ENCODE results near the gene RBM4.
A peak's percentile ranks its signal among the peaks of the same experiment; 100 is the strongest.
"Not testable (repeated sequence)": the region's sequence is repeated elsewhere in the genome, so short reads cannot be mapped to it uniquely, and the experiment has no call there.

RBM4 gene, protein sequence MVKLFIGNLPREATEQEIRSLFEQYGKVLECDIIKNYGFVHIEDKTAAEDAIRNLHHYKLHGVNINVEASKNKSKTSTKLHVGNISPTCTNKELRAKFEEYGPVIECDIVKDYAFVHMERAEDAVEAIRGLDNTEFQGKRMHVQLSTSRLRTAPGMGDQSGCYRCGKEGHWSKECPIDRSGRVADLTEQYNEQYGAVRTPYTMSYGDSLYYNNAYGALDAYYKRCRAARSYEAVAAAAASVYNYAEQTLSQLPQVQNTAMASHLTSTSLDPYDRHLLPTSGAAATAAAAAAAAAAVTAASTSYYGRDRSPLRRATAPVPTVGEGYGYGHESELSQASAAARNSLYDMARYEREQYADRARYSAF

DNA sequence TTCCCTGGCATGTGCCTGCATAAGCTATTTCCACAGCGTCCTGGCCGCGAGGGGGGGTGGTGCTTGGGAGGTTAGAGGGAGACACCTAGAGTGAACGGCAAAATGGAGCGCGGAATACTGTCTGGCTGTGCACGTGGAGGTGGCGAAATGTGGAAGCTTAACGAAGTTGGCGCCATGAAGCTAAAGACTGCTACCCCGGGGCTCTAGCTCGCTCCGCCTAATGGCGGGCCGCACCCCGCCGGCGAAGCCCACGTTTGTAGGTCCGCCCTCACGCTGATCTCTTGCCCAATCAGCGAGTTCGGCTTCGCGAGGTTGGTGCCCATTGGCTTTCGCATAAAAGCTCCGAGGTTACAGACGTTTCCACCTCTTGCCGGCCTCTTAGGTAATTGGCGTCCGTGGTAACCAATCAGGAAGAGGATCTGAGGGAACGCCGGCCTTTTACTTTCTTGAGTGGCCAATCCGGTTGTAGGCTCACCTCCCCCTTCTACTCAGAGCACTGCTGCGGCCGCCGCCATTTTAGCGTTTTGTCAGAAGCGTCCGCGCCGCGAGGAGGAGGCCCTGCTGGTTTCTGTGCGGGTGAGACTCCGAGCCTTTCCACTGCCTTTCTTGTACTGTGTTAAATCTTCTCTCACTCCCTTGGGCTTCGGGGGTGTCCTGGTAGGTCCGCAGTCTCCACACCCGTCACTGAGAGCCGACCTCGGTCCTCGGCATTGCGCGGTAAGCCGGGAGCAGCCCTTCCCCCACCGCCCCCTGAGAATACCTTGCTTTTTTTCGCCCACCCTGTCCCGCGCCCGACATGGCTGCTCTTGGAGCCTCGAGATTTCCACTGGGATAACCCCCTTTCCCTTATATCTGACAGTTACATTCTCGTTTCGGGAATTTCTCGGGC lies at the start of gene RBM4:
Gene RBM4, plus strand, starts transcription at position 527 of the 889 bp plus-strand sequence. CDS start 1,009 bp downstream, outside the sequence.
- Histone ChIP-seq H3K27ac (ENCODE audit: low read depth, low read length) (peak within 1 kb of the TSS; percentile 74), H3F3A (ENCODE audit: control insufficient read depth, insufficient read depth) (peaks cover 51% of the 10 kb centered on the region), H3K4me3 (ENCODE audit: low read length) (peak within 1 kb of the TSS; percentile 98), H3K4me1 (ENCODE audit: control insufficient read depth, low read length) (peaks cover 55% of the 10 kb centered on the region), H4K20me1 (ENCODE audit: control insufficient read depth, insufficient read depth, low read depth, low read length) (peaks cover 48% of the 10 kb centered on the region), H3K4me2 (ENCODE audit: low read length) (peak within 1 kb of the TSS; percentile 78), H3K36me3 (ENCODE audit: control insufficient read depth, low read length) (peaks cover 78% of the 10 kb centered on the region), H3K27me3 (ENCODE audit: control insufficient read depth, low read length) (no peaks in the 10 kb centered on the region), H3K9me3 (ENCODE audit: control insufficient read depth, insufficient read depth, low read length) (no peaks in the 10 kb centered on the region), H3K9me2 (replicated peaks; ENCODE audit: control insufficient read depth, low read length) (no peaks in the 10 kb centered on the region), H3K79me2 (ENCODE audit: control insufficient read depth, low read length) (peaks cover 97% of the 10 kb centered on the region)
- TF ChIP-seq EZH2phosphoT487 (IDR thresholded peaks at IDR 0.05; ENCODE audit: borderline replicate concordance, low read length) = no peak
- TF ChIP-seq, protein P1, sequence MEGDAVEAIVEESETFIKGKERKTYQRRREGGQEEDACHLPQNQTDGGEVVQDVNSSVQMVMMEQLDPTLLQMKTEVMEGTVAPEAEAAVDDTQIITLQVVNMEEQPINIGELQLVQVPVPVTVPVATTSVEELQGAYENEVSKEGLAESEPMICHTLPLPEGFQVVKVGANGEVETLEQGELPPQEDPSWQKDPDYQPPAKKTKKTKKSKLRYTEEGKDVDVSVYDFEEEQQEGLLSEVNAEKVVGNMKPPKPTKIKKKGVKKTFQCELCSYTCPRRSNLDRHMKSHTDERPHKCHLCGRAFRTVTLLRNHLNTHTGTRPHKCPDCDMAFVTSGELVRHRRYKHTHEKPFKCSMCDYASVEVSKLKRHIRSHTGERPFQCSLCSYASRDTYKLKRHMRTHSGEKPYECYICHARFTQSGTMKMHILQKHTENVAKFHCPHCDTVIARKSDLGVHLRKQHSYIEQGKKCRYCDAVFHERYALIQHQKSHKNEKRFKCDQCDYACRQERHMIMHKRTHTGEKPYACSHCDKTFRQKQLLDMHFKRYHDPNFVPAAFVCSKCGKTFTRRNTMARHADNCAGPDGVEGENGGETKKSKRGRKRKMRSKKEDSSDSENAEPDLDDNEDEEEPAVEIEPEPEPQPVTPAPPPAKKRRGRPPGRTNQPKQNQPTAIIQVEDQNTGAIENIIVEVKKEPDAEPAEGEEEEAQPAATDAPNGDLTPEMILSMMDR (IDR thresholded peaks at IDR 0.05; ENCODE audit: low read depth, low read length, poor library complexity, severe bottlenecking) = no peak

DNA sequence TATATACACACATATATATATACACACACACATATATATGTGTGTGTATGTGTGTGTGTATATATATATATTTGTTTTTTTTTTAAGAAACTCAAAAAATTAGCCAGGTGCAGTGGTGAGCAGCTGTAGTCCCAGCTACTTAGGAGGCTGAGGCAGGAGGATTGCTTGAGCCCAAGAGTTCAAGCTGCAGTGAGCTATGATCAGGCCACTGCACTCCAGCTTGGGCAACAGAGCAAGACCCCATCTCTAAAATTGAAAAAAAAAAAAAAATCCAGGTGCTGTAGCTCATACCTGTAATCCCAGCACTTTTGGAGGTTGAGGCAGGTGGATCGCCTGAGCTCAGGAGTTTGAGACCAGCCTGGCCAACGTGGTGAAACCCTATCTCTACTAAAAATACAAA lies 49.2 kb upstream of the RBM4 start:
- H3K79me2 ChIP-seq (ENCODE audit: control insufficient read depth, low read length) = peaks cover 11% of the 10 kb centered on the region
- H3K27ac ChIP-seq (ENCODE audit: low read depth, low read length); H3K4me3 ChIP-seq (ENCODE audit: low read length); H3K4me2 ChIP-seq (ENCODE audit: low read length); H3F3A ChIP-seq (ENCODE audit: control insufficient read depth, insufficient read depth); H3K9me2 ChIP-seq (replicated peaks; ENCODE audit: control insufficient read depth, low read length); H3K36me3 ChIP-seq (ENCODE audit: control insufficient read depth, low read length); H3K9me3 ChIP-seq (ENCODE audit: control insufficient read depth, insufficient read depth, low read length); H3K27me3 ChIP-seq (ENCODE audit: control insufficient read depth, low read length); H4K20me1 ChIP-seq (ENCODE audit: control insufficient read depth, insufficient read depth, low read depth, low read length): not testable (repeated sequence)
- H3K4me1 ChIP-seq (ENCODE audit: control insufficient read depth, low read length) = peaks cover 16% of the 10 kb centered on the region

DNA sequence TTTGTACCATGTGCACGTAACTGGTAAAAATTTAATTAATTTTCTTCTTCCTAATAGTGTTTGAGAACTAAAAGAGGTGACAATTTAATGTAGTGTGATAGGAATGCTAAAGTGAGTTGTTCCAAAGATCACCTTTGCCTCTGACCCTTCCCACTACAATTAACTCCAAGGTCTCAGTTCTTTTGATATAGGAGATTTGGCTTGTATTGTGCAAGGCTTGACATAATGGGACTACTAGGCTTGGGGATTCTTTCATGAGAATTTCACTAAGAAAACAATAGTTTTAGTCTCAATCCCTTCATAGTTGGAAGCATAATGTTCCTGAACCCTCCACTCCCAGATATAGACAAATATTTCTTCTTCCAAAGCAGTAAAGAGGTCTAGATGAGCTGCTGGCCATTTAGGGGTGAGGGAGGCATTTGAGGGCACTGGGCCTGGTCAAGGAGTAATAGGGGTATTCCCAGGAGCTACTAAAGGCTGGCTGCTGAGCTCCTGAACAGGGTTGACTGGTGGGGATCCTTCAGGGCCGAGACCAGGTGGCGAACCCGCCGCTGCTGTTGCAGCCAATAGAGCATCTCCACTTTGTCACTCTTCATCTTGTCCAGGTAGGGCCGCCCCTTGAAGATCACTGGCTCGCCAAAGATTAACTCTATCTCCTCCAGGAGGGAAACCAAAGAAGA lies 48.4 kb upstream of the RBM4 start:
- TF ChIP-seq EZH2phosphoT487 (IDR thresholded peaks at IDR 0.05; ENCODE audit: borderline replicate concordance, low read length) = no peak
- TF ChIP-seq, protein P1 (IDR thresholded peaks at IDR 0.05; ENCODE audit: low read depth, low read length, poor library complexity, severe bottlenecking) = no peak
- Histone ChIP-seq H4K20me1 (ENCODE audit: control insufficient read depth, insufficient read depth, low read depth, low read length) (no peaks in the 10 kb centered on the region), H3K79me2 (ENCODE audit: control insufficient read depth, low read length) (peaks cover 14% of the 10 kb centered on the region), H3K4me3 (ENCODE audit: low read length) (no peak overlapping the region), H3K9me2 (replicated peaks; ENCODE audit: control insufficient read depth, low read length) (no peaks in the 10 kb centered on the region), H3K36me3 (ENCODE audit: control insufficient read depth, low read length) (no peaks in the 10 kb centered on the region), H3F3A (ENCODE audit: control insufficient read depth, insufficient read depth) (no peaks in the 10 kb centered on the region), H3K27ac (ENCODE audit: low read depth, low read length) (no peak overlapping the region), H3K9me3 (ENCODE audit: control insufficient read depth, insufficient read depth, low read length) (no peaks in the 10 kb centered on the region), H3K27me3 (ENCODE audit: control insufficient read depth, low read length) (0 out of 2 replicates have a peak, but pooled peaks cover 7% of the 10 kb centered on the region), H3K4me1 (ENCODE audit: control insufficient read depth, low read length) (peaks cover 19% of the 10 kb centered on the region), H3K4me2 (ENCODE audit: low read length) (no peak overlapping the region)
